Activated T-cell treated with anti-CD3 and anti-CD28 coated beads, Interleukin-2, amount 50 U/mL, for 48 hours (primary cell): ENCODE data around the gene TEX14.

Experiments used
- DNase-seq, 2 experiments: peaks; one replicate each; pipeline ENCODE4 v3.0.0-alpha.2; 2020

Gene TEX14

DNA sequence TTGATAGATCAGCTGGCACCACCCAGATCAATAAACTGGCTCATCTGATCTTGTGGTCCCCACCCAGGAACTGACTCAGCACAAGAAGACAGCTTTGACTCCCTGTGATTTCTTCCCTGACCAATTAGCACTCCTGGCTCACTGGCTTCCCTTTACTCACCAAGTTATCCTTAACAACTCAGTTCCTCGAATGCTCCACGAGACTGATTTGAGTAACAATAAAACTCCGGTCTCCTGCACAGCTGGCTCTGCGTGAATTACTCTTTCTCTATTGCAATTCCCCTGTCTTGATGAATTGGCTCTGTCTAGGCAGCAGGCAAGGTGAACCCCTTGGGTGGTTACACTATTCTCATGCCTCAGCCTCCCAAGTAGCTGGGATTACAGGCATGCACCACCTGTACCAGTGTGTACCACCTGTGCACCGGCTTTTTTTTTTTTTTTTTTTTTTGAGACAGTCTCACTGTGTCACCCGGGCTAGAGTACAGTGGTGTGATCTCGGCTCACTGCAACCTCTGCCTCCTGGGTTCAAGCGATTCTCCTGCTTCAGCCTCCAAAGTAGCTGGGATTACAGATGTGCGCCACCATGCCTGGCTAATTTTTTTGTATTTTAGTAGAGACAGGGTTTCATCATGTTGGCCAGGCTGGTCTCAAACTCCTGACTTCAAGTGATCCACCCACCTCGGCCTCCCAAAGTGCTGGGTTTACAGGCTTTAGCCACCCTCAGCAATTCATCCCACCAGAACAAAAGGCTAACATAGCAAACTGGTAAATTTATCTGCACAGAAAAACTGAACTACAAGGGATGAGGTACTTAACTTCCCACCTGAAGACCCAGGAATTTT, 33.7 kb downstream of the TEX14 start:
- peak; percentile 33 to 35 for DNase-seq

GRCh38 chr17:58648236-58648635, 43.6 kb downstream of the TEX14 start:
- DNase-seq, result no peak

GRCh38 chr17:58643147-58643546, 48.7 kb downstream of the TEX14 start:
- no peak for DNase-seq

DNA sequence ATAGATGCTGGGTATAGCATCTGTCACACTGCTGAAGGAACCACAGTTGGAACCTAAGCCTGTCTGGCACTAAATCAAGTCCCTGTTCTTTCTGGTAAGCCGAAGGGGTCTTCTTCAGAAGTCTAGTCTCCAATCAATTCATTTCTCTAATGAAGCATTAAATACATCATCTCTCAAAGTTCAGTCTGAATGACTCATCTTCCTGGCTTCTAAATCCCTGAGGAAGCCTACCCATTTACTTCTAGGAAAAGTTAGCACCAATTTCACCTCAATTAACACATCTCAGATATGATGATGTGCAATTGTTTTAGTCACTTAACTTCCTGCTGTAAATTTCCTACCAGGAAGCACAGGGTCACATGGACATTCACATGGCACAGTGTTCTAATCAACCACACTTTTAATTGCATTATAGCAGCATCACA, 49.9 kb downstream of the TEX14 start:
- no peak for DNase-seq

GRCh38 chr17:58640202-58640601, 51.6 kb downstream of the TEX14 start:
- DNase-seq, result no peak

DNA sequence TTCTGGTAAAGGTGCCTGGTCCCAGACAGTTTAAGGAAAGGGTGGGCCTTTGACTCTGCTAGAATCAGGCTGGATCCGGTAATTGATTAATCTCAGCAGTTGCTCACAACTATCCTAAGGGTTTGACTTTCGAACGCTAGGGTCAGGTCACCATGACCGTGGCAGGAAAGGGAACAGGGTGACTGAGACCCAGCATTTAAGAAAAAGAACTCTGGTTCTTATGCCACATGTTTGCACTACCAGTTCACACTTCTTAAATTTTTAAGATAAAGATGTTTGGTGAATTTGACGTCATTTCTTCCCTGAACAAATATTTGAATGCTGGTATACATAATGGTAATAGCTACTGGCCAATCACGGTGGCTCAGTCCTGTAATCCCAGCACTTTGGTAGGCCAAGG, 52.2 kb downstream of the TEX14 start:
- DNase-seq, result no peak

GRCh38 chr17:58637011-58637570, 54.8 kb downstream of the TEX14 start:
- no peak for DNase-seq

GRCh38 chr17:58632324-58633314, 59.2 kb downstream of the TEX14 start:
- peak in 1 of 2 experiments; percentile 29 for DNase-seq

DNA sequence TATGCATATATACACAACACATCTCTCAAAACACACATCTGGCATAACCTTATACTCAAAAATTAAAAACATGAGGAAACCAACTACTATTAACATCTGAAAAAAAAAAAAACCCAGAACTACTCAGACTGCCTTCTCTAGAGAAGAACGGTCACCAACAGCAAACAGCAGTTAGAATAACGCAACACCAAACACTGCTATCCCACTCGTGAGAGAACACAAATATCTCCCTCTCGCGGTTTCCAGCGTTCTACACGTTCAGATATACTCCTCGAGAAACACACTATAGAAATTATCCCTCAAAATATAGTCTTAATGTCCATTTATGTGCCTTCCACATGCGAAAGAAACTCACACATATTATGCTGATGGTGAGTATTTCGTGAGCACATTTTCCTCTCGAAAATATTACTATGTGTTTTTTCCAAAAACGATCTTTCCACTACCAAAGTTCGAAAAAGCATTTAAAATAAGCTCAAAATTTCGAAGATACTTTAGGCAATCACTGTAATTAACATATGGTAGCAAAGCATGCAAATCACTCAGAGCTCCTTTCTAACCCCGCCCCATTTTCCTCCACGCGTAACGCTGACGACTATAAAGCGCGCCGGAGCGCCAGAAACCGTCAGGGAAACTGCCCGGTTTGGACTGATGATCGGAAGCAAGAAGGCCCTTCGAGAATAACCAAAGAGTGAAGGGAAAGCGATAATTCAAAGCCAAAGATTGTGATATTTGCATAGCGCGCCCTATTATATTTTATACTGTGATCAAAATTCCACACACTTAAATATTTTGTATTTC, 60.1 kb downstream of the TEX14 start:
- DNase-seq, result peak; percentile 96 to 97

- peak; percentile 60 to 64 for DNase-seq
Observed at GRCh38 chr17:58630883-58631522, 60.8 kb downstream of the TEX14 start.

GRCh38 chr17:58626905-58627304, 64.9 kb downstream of the TEX14 start:
- DNase-seq, result no peak

- no peak for DNase-seq
Observed at GRCh38 chr17:58624751-58625150, 67.1 kb downstream of the TEX14 start.

DNA sequence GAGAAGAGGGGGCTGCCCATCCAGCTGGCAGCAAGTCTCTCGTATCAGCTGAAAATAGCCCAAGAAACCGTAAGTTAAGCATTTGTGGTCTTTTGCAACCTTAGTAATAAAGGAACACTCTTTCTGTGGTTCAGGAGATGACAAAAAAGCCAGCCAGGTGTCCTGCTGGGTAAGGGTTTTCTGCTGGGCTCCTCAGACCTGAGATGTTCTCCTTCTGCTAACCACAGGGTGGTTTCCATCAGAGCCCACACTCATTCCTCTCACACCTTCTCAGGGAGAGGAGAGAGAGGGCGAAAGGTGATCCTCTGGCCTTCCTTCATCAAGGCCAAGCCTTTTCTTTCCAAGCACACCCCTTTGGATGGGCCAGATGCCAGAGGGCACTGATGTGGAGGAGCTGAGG, 70.7 kb downstream of the TEX14 start:
- no peak for DNase-seq

DNA sequence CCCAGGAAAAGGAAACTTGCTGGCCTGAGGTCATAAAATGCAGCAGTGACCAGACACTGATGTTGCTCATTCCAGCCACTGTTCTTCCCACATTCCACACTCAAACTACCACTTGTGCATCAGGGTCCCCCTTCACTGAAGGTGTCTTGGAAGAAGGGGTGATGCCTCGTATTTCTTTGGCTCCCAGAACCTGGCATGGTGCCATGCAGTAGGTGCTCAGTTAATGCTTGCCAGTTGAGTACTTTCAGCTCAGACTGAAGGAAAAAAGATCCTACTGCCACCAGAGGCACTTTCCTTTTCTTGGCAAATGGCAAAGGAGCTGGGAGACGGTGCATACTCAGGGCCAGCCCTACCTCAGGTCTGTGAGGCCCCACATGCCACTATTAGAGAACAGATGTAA, 73.5 kb downstream of the TEX14 start:
- DNase-seq, result no peak

DNA sequence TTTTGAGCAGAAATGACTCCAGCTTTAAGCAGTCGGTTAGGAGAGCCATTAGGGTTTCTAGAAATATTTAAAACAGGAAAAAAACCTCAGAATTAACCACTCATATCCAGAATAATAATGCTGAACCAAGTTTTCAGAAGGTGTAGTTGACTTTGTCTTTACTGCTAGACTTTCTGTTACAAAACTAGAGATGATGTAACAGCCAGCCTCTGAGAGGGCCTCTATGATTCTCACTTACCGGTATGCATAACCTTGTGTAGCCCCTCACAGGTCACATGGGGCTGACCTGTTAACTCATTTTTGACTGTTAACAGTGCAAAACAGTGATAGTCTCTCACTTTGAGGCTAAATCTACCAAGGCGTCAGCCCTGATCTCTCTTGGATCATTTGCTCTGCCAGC, 74.3 kb downstream of the TEX14 start:
- no peak for DNase-seq

DNA sequence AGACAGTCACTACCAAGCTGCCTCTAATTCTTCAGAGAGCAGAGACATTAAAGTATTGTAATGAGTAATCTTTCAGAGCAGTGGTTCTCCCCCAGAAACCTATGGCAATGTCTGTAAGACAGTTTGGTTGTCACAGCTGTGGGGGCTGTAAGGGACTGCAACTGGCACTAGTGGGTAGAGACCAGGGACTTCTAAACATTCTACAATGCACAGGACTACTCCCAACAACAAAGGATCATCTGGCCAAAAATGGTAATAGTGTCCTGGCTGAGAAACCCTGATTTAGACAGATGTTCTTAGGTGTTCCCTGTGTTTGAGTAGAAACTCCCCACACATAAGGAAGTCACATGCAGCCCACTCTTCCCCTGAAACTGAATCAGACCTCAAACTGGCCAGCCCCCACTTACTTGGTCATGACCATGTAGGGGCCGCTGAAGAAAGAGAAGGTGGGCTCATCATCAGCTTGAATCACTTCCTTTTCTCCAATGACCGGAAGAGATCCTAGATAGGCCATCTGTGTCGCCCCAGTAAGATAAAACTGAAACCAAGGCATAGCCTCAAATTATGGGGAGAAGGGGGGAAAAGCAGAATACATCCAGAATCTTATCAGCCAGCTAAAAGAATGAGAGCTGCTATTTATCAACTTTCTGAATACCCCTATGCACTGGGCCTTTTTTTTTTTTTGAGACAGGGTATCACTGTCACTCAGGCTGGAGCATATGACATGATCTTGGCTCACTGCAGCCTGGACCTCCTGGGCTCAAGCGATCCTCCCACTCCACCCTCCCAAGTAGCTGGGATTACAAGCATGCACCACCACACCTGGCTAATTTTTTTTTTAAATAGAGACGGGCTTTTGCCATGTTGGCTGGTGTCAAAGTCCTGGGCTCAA, 75.8 kb downstream of the TEX14 start:
- peak in 1 of 2 experiments; percentile 26 for DNase-seq

DNA sequence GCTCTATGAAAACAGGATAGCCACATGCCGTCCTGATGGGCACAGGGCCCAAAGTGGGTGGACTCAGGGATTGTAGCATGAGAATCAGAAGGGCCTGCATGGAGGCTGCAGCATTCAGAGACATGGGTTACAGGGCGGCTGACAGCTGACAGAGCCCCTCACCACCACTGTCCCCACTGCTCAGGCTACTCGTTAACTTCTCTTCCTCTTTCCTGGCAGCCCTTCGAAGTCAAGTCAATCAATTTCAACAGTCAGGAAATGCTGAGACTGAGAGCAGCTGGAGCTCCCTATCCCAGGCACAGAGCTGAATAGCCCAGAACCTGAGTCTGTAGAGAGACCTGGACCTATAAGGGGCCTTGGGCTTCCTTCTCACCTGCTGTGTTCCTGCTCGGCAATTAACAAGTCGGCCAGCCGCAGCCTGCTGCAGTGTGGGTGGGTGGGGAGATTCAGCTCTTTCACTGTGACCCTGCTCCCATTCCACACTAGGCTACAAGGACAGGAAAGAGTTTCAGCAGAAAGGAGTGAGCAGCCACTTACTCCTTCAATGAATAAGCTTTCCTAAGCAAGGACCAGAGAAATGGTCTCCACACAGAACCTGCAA, 76.9 kb downstream of the TEX14 start:
- no peak for DNase-seq

DNA sequence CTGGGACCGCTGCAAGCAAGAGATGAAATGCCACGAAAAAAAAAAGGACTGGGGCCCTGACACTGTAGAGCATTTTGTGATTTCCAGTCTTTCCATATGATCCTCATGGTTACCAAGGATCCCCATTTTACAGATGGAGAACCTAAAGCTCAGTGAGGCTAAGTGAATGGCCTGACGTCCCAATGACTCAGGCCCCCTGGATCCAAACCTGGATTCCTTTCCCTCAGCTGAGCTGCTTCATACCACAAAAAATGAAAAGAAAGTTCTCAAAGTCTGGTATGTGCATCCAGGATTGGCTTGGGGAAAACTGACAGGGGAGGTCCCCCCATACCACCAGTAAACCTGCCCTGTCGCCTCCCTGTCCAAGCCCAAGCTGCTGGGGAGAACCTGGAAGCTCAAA, 80.5 kb downstream of the TEX14 start:
- no peak for DNase-seq

DNA sequence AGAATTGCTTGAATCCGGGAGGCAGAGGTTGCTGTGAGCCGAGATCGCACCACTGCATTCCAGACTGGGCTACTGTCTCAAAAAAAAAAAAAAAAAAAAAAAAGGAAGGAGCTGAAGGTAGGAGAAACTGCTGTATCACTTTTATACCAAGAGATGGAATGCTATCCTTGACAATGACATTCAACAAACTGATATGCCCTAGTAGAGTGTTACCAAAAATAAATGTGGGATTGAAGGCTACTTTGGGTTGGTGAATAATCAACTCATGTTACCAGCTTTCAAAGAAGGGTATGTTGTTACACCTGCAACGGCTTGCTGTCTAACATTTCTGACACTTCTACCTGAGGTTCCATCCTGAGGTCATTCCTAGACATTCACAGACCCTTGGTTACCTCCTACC, 84.9 kb downstream of the TEX14 start:
- no peak for DNase-seq

DNA sequence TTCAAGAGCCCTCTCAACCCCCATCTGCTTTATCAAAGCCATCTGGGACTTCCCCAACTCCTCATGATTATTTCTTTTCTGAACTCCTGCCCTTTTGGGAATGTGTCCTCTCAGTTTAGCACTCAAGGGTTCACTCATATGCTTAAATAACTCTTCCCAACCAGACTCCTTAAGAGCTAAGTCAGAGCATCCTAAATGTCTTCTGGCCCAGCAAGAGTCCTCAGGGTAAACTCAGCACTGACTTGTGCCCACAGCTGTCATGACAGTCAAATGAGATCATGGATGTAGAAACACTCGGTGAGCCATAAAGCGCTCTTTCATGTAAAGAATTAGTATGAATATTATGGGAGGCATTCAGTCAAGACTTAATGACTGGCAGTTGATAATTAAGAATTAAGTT, 85.9 kb downstream of the TEX14 start:
- no peak for DNase-seq

DNA sequence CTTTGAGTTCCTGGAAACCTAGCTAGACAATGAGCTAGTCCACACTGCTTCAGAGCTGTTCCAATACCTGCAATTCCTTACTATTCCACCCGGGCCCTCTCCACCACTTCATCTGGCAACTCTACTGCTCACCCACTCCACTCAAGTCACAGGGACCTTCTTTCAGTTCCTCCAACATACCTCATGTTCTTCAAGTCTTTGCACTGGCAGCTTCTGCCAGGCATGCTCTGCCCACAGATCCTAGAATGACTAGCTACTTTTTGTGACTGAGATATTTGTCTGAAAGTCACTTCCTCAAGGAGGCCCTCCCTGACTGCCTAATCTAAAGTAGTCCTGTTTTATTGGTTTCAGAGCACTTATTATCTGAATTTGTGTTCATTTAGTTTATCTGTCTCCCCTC, 86.4 kb downstream of the TEX14 start:
- no peak for DNase-seq
